ENCODE results near the gene PPP1R18.
"Not testable (repeated sequence)": the region's sequence is repeated elsewhere in the genome, so short reads cannot be mapped to it uniquely, and the experiment has no call there.

The PPP1R18 gene

DNA sequence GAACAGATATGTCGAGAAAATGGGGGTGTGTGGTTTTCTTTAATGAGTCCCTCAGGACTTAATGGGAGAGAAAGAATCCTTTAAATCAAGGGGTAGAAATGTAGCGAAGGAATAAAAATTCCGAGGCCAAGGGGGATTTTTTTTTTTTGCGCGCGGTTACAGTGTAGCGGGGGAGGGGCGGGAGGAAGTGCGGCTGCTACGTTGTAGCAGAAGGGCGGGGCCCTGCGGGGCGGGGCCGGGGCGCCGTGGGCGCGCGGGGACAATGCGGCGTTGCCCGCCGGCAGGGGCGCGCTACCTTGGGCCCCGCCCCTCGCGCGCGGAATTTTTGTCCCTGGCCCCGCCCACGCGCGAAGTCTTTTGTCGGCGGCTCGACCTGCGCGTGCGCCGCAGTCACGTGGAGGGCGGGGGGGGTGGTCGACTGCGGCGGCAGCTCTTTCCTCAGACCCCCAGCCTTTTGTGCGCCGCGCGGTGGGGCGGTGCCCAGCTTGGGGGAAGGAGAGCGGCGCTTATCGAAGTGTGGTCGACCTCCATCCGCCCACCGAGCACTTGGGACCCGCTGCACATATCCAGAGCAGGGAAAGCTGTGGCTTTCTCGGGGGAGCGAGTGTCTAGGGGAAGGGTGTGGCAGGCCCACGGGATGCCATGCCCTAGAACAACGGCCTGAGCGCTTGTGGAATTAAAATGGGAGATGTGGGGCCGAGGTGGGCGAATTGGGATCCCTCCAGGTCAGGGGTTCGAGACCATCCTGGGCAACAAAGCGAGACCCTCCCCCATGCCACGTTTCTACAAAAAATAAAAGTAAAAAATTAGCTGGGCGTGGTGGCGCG lies 35.0 kb upstream of the PPP1R18 start:
- no peak for TF ChIP-seq CTCF (conservative IDR thresholded peaks at IDR 0.05; ENCODE audit: control insufficient read depth, insufficient read depth, low read depth, low read length)
- peak overlapping the region; percentile 100 for H3K4me3 ChIP-seq (ENCODE audit: control insufficient read depth, low read depth, low read length)
- peak; percentile 83 for DNase-seq (ENCODE audit: low read depth)

GRCh38 chr6:30720738-30721197 lies 34.3 kb upstream of the PPP1R18 start:
- DNase-seq (ENCODE audit: low read depth), result peak; percentile 45
- H3K4me3 ChIP-seq (ENCODE audit: control insufficient read depth, low read depth, low read length), result peak overlapping the region; percentile 100
- no peak for TF ChIP-seq CTCF (conservative IDR thresholded peaks at IDR 0.05; ENCODE audit: control insufficient read depth, insufficient read depth, low read depth, low read length)

DNA sequence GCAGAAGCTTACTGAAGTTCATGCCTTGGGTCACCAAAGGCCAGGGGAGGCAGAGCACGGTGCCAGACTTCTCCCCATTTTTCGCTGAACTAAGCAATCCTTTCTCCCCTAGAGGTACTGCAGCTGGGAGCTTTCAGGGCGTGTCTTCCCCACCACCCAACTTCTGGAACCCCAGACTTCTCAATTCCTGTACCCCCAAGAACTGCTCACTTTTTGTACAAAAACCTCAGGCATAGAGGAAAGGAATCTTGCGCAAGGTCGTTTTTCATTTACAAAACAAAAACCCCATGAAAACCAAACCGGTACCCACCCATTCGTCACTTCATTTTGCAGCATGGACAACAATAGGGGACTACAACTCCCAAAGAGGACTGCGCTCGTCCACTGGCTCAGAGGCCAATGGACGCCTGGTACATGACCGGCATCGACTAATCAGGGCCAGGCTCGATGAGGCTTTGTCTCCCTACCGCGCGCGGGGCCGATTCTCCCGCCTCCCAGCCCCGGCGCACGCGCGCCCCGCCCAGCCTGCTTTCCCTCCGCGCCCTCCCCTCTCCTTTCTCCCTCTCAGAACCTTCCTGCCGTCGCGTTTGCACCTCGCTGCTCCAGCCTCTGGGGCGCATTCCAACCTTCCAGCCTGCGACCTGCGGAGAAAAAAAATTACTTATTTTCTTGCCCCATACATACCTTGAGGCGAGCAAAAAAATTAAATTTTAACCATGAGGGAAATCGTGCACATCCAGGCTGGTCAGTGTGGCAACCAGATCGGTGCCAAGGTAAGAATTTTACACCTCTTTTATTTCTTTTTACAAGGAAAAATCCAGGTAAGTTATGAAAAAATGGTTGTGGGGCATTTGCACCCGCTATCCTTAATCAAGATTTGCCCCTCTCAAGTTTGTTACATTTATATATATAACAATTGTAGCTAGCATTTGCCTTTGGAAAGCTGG lies 33.6 kb upstream of the PPP1R18 start, which contains the start of gene TUBB:
TSS of gene TUBB (plus strand) at position 562 of the 947 bp plus-strand sequence. CDS start at position 717, 155 bp downstream.
- H3K4me3 ChIP-seq (ENCODE audit: control insufficient read depth, low read depth, low read length), result peak within 1 kb of the TSS; percentile 100
- DNase-seq (ENCODE audit: low read depth), result peak; percentile 97
- no peak for TF ChIP-seq CTCF (conservative IDR thresholded peaks at IDR 0.05; ENCODE audit: control insufficient read depth, insufficient read depth, low read depth, low read length)

GRCh38 chr6:30719356-30719755 lies 32.9 kb upstream of the PPP1R18 start:
- no peak for TF ChIP-seq CTCF (conservative IDR thresholded peaks at IDR 0.05; ENCODE audit: control insufficient read depth, insufficient read depth, low read depth, low read length)
- peak overlapping the region; percentile 100 for H3K4me3 ChIP-seq (ENCODE audit: control insufficient read depth, low read depth, low read length)
- no peak for DNase-seq (ENCODE audit: low read depth)

DNA sequence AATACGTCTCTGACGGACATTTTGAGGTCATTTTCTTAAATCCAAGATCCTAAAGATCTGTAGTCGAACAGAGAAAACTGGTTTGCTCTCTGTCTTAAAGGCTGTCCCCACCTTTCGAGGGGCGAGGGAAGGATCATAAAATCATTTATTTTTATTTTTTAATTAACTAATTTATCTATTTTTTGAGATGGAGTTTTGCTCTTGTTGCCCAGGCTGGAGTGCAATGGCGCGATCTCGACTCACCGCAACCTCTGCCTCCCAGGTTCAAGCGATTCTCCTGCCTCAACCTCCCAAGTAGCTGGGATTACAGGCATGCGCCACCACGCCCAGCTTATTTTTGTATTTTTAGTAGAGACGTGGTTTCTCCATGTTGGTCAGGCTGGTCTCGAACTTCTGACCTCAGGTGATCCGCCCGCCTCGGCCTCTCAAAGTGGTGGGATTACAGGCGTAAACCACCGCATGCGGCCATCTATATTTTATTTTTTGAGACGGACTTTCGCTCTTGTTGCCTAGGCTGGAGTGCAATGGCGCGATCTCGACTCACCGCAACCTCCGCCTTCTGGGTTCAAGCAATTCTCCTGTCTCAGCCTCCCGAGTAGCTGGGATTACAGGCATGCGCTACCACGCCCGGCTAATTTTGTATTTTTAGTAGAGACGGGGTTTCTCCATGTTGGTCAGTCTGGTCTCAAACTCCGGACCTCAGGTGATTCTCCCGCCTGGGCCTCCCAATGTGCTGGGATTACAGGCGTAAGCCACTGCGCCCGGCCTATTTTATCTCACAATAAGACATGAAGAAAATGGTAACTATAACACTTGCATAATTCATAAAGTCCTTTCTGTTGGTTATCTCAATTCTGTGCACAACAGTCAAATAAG lies 31.6 kb upstream of the PPP1R18 start:
- DNase-seq (ENCODE audit: low read depth), result not testable (repeated sequence)
- H3K4me3 ChIP-seq (ENCODE audit: control insufficient read depth, low read depth, low read length), result peak overlapping the region; percentile 35

GRCh38 chr6:30717129-30717844 lies 30.8 kb upstream of the PPP1R18 start, which contains the start of gene MDC1:
TSS of gene MDC1 (minus strand) at chr6:30717281. CDS start at chr6:30715175, 2,106 bp downstream.
- TF ChIP-seq CTCF (conservative IDR thresholded peaks at IDR 0.05; ENCODE audit: control insufficient read depth, insufficient read depth, low read depth, low read length), result peak; percentile 11
- H3K4me3 ChIP-seq (ENCODE audit: control insufficient read depth, low read depth, low read length), result peak within 1 kb of the TSS; percentile 82

More at GRCh38 chr6:30717129-30717844, 30.8 kb upstream of the PPP1R18 start, which contains the start of gene MDC1:
- DNase-seq (ENCODE audit: low read depth), result peak; percentile 100
